GM20431 (cell line): Measurements from ENCODE around the gene SERPINB7.

ENCODE experiments used
- in situ Hi-C: fragments of 300-500 bp; cut with MseI, MboI; formaldehyde crosslinking; loops from one replicate; pipeline ENCODE4 v1.15.0; 2020; ENCODE audit warnings: low sequenced_read_pairs; ENCODE audit not compliant: unreplicated experiment

SERPINB7 gene

GRCh38 chr18:63836456-63836855 lies 61.2 kb downstream of the SERPINB7 start:
- in situ Hi-C loops = loop anchor here (25.0 kb wide), 1 partner anchor 324 kb away; no protein-coding TSS in a partner anchor

DNA sequence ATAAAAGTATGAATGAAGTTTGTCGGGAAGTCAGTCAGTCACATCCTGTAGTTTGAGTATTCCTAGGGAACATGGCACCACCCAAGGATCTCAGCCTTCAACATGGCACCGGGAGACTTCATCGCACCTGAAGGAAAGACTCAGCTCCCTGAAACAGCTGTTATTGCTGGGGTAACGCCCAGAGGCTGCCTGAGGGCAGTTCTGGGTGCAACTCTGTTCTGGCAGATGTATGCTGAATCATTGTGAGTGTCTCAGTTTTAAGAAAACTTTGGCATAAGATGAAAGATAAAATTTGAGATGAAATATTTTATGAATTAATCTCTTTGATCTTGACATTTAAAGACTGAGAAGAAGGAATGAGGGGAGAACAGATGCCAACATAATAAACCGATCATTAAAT lies 62.4 kb downstream of the SERPINB7 start:
- in situ Hi-C loops = loop anchor here (25.0 kb wide), 1 partner anchor 325 kb away; no protein-coding TSS in a partner anchor

GRCh38 chr18:63843008-63843407 lies 67.8 kb downstream of the SERPINB7 start:
- in situ Hi-C loops = loop anchor here (25.0 kb wide), 1 partner anchor 331 kb away; no protein-coding TSS in a partner anchor

- in situ Hi-C loops = loop anchor here (25.0 kb wide), 1 partner anchor 332 kb away; no protein-coding TSS in a partner anchor
Observed at GRCh38 chr18:63844254-63844653, 69.0 kb downstream of the SERPINB7 start.

- in situ Hi-C loops = loop anchor here (25.0 kb wide), 1 partner anchor 336 kb away; no protein-coding TSS in a partner anchor
Observed at GRCh38 chr18:63848159-63848558, 72.9 kb downstream of the SERPINB7 start.

DNA sequence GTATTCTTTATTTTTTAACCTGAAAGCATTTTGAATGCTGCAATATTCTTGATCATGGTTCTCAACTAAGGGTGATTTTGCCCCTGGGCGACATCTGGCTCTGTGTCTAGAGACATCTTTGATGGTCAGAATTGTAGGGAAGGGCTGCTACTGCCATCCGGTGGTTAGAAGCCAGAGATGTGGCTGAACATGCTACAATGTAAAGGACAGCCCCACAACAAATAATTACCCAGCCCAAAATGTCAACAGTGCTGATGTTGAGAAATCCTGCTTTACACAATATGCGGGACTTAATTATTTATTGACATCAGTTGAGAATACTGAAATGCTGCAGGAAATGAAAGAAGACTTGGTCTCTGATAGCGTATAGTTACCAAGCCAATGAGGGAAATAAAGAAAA lies 74.8 kb downstream of the SERPINB7 start:
- in situ Hi-C loops = no loop called here

- in situ Hi-C loops = no loop called here
Observed at GRCh38 chr18:63850636-63851035, 75.4 kb downstream of the SERPINB7 start.
